Endometrial microvascular endothelial cells (primary cell): ENCODE measurements around the gene SMC4. TPM values are rescaled to one million over a fixed set of nuclear protein-coding genes. Genes with fewer than 3 reads are reported as not detected.

Experiments
- in situ Hi-C: cut with HindIII; loops from 2 replicates; pipeline ENCODE4 v1.10.0; 2017; ENCODE audit warnings: low sequenced_read_pairs, low pct_unique_long_range_greater_than_20kb; ENCODE audit errors: inconsistent ontology term
- total RNA-seq: library from RNA; depleted of rRNA; stranded (reverse); fragments of >200 nt; gene quantifications from one replicate; pipeline ENCODE4 v1.2.3, GENCODE V29; 2015; ENCODE audit errors: inconsistent ontology term

The SMC4 gene
- total RNA-seq, 1 donor from 2014 or later: 92.3 TPM

GRCh38 chr3:160464971-160465370 lies 65.5 kb downstream of the SMC4 start:
- in situ Hi-C loops: no loop called here

GRCh38 chr3:160470181-160470580 lies 70.7 kb downstream of the SMC4 start:
- in situ Hi-C loops: no loop called here

GRCh38 chr3:160471892-160472291 lies 72.4 kb downstream of the SMC4 start:
- in situ Hi-C loops: no loop called here

- in situ Hi-C loops: no loop called here
These were observed 72.9 kb downstream of the SMC4 start for GRCh38 chr3:160472344-160472743.

GRCh38 chr3:160473221-160473620 lies 73.8 kb downstream of the SMC4 start:
- in situ Hi-C loops: no loop called here

GRCh38 chr3:160473978-160474377 lies 74.5 kb downstream of the SMC4 start:
- in situ Hi-C loops: no loop called here

GRCh38 chr3:160474416-160474838 lies 75.0 kb downstream of the SMC4 start:
- in situ Hi-C loops: no loop called here

GRCh38 chr3:160475153-160475552 lies 75.7 kb downstream of the SMC4 start:
- in situ Hi-C loops: no loop called here

GRCh38 chr3:160475884-160476283 lies 76.4 kb downstream of the SMC4 start:
- in situ Hi-C loops: no loop called here

- in situ Hi-C loops: no loop called here
These were observed 78.3 kb downstream of the SMC4 start for GRCh38 chr3:160477750-160478149.

- in situ Hi-C loops: no loop called here
These were observed 78.9 kb downstream of the SMC4 start for GRCh38 chr3:160478338-160478737.

GRCh38 chr3:160479376-160479775 lies 79.9 kb downstream of the SMC4 start:
- in situ Hi-C loops: no loop called here

GRCh38 chr3:160480931-160481330 lies 81.5 kb downstream of the SMC4 start:
- in situ Hi-C loops: no loop called here

- in situ Hi-C loops: no loop called here
These were observed 82.4 kb downstream of the SMC4 start for GRCh38 chr3:160481856-160482255.

- in situ Hi-C loops: no loop called here
These were observed 83.3 kb downstream of the SMC4 start for GRCh38 chr3:160482796-160483195.

Other genes with a start within 250 kb of the SMC4 start
- not detected for gene C3orf80, start 174.2 kb upstream of the SMC4 start, total RNA-seq
- 36.7 TPM for gene IFT80, start 425 bp upstream of the SMC4 start, total RNA-seq
- gene TRIM59, start 50.1 kb downstream of the SMC4 start, total RNA-seq: 34.8 TPM
- 50.3 TPM for gene KPNA4, start 165.9 kb downstream of the SMC4 start, total RNA-seq